Mucosa of gallbladder (tissue), 1 donor: Measurements from ENCODE around the gene DVL3. TPM values are rescaled to one million over a fixed set of nuclear protein-coding genes. Genes with fewer than 3 reads are reported as not detected.

ENCODE experiments used
- DNase-seq: peaks from one replicate; pipeline ENCODE4 v3.0.0-alpha.2; 2020; ENCODE audit warnings: low spot score
- total RNA-seq: library from RNA; stranded (reverse); gene quantifications from one replicate; pipeline ENCODE4 v1.2.1, GENCODE V29; 2021
- donor health status: DM: no; HTN: no; CAD: no.

Gene DVL3
- total RNA-seq, 1 donor from 2014 or later = 99.2 TPM

DNA sequence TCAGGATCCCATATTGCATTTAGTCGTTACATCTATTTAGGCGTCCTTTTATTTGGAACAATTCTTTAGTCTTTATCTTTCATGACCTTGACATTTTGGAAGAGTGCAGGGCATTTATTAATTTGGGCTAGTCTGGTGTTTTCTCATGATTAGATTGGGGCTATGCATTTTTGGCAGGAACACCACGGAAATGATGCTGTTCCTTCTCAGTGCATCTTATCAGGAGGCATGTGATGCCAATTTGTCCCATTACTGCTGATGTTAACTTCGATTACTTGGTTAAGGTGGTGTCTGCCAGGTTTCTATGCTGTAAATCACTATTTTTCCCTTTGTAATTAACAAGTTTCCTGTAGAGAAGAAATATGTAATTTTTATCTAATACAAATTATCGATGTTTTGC, 56.1 kb downstream of the DVL3 start:
- no peak for DNase-seq

DNA sequence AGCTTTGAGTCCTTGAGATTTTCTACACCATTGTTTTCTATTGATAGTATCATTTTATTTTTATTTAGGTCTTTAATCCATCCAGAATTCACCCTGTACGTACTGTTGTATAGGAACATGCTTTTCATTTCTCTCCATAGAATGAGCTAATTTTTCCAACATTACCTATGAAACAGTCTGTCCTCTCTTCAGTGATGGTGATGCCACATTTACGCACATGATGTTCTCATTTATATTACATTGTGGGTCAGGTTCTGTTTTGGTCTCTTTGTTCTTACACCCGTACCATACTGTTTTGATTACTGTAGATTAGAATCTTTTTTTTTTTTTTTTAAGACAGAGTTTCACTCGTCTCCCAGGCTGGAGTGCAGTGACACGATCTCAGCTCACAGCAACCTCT, 56.5 kb downstream of the DVL3 start:
- no peak for DNase-seq

GRCh38 chr3:184218814-184219213, 63.6 kb downstream of the DVL3 start:
- no peak for DNase-seq

- DNase-seq = no peak
Observed at GRCh38 chr3:184222521-184222920, 67.3 kb downstream of the DVL3 start.

Other genes starting within 250 kb of the DVL3 start
- 37.8 TPM for gene ABCC5, start 137.5 kb upstream of the DVL3 start, total RNA-seq
- gene HTR3D, start 123.6 kb upstream of the DVL3 start, total RNA-seq = not detected
- gene HTR3C, start 102.3 kb upstream of the DVL3 start, total RNA-seq = 0.14 TPM
- not detected for gene HTR3E, start 58.3 kb upstream of the DVL3 start, total RNA-seq
- 35.5 TPM for gene EIF2B5, start 20.0 kb upstream of the DVL3 start, total RNA-seq
- gene AP2M1, start 19.5 kb downstream of the DVL3 start, total RNA-seq = 322 TPM
- 77.4 TPM for gene ABCF3, start 30.8 kb downstream of the DVL3 start, total RNA-seq
- gene VWA5B2, start 74.2 kb downstream of the DVL3 start, total RNA-seq = not detected
- gene ALG3, start 93.6 kb downstream of the DVL3 start, total RNA-seq = 44.7 TPM
- gene EEF1AKMT4, start 94.3 kb downstream of the DVL3 start, total RNA-seq = 3.2 TPM
- 0.40 TPM for gene CAMK2N2, start 106.2 kb downstream of the DVL3 start, total RNA-seq
- gene ECE2, start 120.6 kb downstream of the DVL3 start, total RNA-seq = 0.14 TPM
- 174 TPM for gene PSMD2, start 143.9 kb downstream of the DVL3 start, total RNA-seq
- 330 TPM for gene EIF4G1, start 159.2 kb downstream of the DVL3 start, total RNA-seq
- gene FAM131A, start 182.2 kb downstream of the DVL3 start, total RNA-seq = 41.5 TPM
- 104 TPM for gene CLCN2, start 206.2 kb downstream of the DVL3 start, total RNA-seq
- 107 TPM for gene POLR2H, start 206.3 kb downstream of the DVL3 start, total RNA-seq
- 0.29 TPM for gene THPO, start 222.8 kb downstream of the DVL3 start, total RNA-seq
- gene CHRD, start 224.7 kb downstream of the DVL3 start, total RNA-seq = 6.5 TPM